ENCODE measurements around the gene DSC1. TPM values are rescaled to one million over a fixed set of nuclear protein-coding genes. Genes with fewer than 3 reads are reported as not detected.

Gene DSC1, protein sequence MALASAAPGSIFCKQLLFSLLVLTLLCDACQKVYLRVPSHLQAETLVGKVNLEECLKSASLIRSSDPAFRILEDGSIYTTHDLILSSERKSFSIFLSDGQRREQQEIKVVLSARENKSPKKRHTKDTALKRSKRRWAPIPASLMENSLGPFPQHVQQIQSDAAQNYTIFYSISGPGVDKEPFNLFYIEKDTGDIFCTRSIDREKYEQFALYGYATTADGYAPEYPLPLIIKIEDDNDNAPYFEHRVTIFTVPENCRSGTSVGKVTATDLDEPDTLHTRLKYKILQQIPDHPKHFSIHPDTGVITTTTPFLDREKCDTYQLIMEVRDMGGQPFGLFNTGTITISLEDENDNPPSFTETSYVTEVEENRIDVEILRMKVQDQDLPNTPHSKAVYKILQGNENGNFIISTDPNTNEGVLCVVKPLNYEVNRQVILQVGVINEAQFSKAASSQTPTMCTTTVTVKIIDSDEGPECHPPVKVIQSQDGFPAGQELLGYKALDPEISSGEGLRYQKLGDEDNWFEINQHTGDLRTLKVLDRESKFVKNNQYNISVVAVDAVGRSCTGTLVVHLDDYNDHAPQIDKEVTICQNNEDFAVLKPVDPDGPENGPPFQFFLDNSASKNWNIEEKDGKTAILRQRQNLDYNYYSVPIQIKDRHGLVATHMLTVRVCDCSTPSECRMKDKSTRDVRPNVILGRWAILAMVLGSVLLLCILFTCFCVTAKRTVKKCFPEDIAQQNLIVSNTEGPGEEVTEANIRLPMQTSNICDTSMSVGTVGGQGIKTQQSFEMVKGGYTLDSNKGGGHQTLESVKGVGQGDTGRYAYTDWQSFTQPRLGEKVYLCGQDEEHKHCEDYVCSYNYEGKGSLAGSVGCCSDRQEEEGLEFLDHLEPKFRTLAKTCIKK
- not detected in 2 replicates for total RNA-seq

DNA sequence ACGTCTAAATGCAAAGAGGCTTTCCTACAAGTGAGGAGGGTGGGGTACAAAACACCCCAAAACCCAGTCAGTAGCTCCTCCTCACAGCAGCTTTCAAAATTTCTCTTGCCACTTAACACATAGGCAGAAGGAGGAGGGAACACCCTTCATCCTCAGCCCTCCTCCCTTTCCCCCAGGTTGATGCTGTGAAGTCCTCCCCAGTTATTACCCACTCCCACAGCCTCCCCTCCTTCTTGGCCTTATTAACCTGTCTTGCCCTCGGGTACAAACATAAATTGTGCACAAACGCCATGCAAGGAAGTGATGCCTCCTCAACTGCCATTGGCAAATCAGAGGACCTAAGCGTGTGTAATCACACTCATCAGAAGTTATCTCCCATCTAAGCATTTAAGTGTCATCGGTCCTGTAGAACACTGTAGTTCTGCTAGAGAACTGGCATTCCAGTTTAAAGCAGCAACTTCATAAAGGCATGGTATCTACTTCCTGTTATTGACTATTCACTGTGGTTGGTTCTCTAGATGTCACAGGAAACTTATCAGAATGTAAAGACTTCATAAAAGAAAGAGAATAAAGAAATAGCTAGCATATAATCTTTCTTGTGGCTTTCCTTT is at the start of gene DSC1:
Gene DSC1 (minus strand): TSS at position 32 of the 611 bp plus-strand sequence. CDS start 262 bp downstream, outside the sequence.

GRCh38 chr18:31102025-31102684 is 60.5 kb downstream of the DSC1 start, which contains the start of gene DSC2:
Gene DSC2 (minus strand): TSS chr18:31102421. CDS start chr18:31101971, 450 bp downstream.

Other genes with a start within 250 kb of the DSC1 start
- gene DSC3, start 120.1 kb downstream of the DSC1 start, total RNA-seq: under 0.01 and 0.05 TPM in 2 replicates
- not detected in 2 replicates for gene DSC2, start 60.4 kb downstream of the DSC1 start, total RNA-seq
- not detected in 2 replicates for gene DSG1, start 155.3 kb upstream of the DSC1 start, total RNA-seq
- not detected in 2 replicates for gene DSG4, start 213.9 kb upstream of the DSC1 start, total RNA-seq

Data from cardiac ventricle fibroblast (primary cell).